Esophagus mucosa (tissue), 1 donor: ENCODE results near the gene MPEG1. TPM values are rescaled to one million over a fixed set of nuclear protein-coding genes. Genes with fewer than 3 reads are reported as not detected.

ENCODE experiments used
- total RNA-seq: library from RNA; stranded (reverse); gene quantifications from one replicate; pipeline ENCODE4 v1.2.4, GENCODE V29; 2023
- donor health status: DM: yes; HTN: yes; CAD: no.

MPEG1 gene
- total RNA-seq, 1 donor from 2014 or later: 1.8 TPM

Other genes starting within 250 kb of the MPEG1 start
- gene GLYATL1B, start 126.6 kb downstream of the MPEG1 start, total RNA-seq: not detected
- gene FAM111B, start 105.7 kb downstream of the MPEG1 start, total RNA-seq: 9.6 TPM
- 7.5 TPM for gene FAM111A, start 70.1 kb downstream of the MPEG1 start, total RNA-seq
- 3.3 TPM for gene DTX4, start 40.8 kb downstream of the MPEG1 start, total RNA-seq
- gene OR5AN1, start 146.0 kb upstream of the MPEG1 start, total RNA-seq: not detected
- gene OR5A2, start 213.5 kb upstream of the MPEG1 start, total RNA-seq: not detected
- not detected for gene OR5A1, start 223.5 kb upstream of the MPEG1 start, total RNA-seq
- gene OR4D6, start 244.0 kb upstream of the MPEG1 start, total RNA-seq: not detected